Endothelial cell of umbilical vein (primary cell): ENCODE data around the gene GVQW3. TPM values are rescaled to one million over a fixed set of nuclear protein-coding genes. Genes with fewer than 3 reads are reported as not detected.

ENCODE experiments used
- BruUV-seq: library from RNA; stranded (reverse); fragments of 400-500 nt; replicated peaks from 2 replicates; lab custom pipeline; 2021; lab: Mats Ljungman, UMichigan
- CTCF ChIA-PET: fragments of 300-600, 350-600 bp; sonication (Branson Sonifier 250); formaldehyde crosslinking; loops from one replicate; lab custom pipeline; 2021; ENCODE audit warnings: antibody characterized with exemption, inconsistent platforms; lab: Charles Lee
- POLR2A ChIA-PET: fragments of 300-600, 350-600 bp; sonication (Branson Sonifier 250); formaldehyde crosslinking; loops from one replicate; lab custom pipeline; 2021; ENCODE audit warnings: antibody characterized with exemption, inconsistent platforms; lab: Charles Lee
- DNase-seq: peaks from one replicate; pipeline ENCODE4 v3.0.0-alpha.2; 2011; ENCODE audit warnings: low read depth, low spot score
- FAIRE-seq: peaks from 2 replicates; lab custom pipeline; 2011; peaks lifted over from hg19 to GRCh38; lab: Jason Lieb, UNC
- H2AFZ ChIP-seq: 2 replicates; pipeline ENCODE4 v1.6.0; 2012; ENCODE audit warnings: low read depth, low read length, control low read depth, inconsistent platforms
- H3K27ac ChIP-seq: 2 replicates; pipeline ENCODE4 v1.5.1; 2011; ENCODE audit warnings: low read depth, mild to moderate bottlenecking, control low read depth, low read length, moderate library complexity; ENCODE audit not compliant: insufficient read depth
- H3K27me3 ChIP-seq, 2 experiments: 2 replicates each; pipeline versions ENCODE4 v1.6.0 to v1.6.1; 2011; ENCODE audit warnings: low read length in 2 of 2, mixed read lengths in 1 of 2; ENCODE audit not compliant: control insufficient read depth in 2 of 2, insufficient read depth in 2 of 2
- H3K36me3 ChIP-seq, 2 experiments: 2 replicates in 1 of 2; 3 replicates in 1 of 2; pipeline ENCODE4 v1.5.1; 2011; ENCODE audit warnings: low read length in 2 of 2, mild to moderate bottlenecking in 1 of 2, moderate library complexity in 1 of 2; ENCODE audit not compliant: control insufficient read depth in 2 of 2, insufficient read depth in 2 of 2; ENCODE audit errors: extremely low read depth in 1 of 2
- H3K4me1 ChIP-seq: 3 replicates; pipeline ENCODE4 v1.5.1; 2011; ENCODE audit warnings: mild to moderate bottlenecking, low read length; ENCODE audit not compliant: control insufficient read depth, insufficient read depth; ENCODE audit errors: extremely low read depth
- H3K4me2 ChIP-seq: 2 replicates; pipeline ENCODE4 v1.6.1; 2011; ENCODE audit warnings: low read length, control low read depth, mixed read lengths; ENCODE audit not compliant: insufficient read depth
- H3K4me3 ChIP-seq, 3 experiments: fragments of 200-600 bp in 1 of 3; sonication (generic), shearing (Covaris generic) in 1 of 3; replicated peaks in 1 of 3; 2 replicates each; pipeline ENCODE4 v1.5.1; 2011 to 2016; ENCODE audit warnings: control low read depth in 3 of 3, low read length in 3 of 3, mild to moderate bottlenecking in 2 of 3, inconsistent platforms in 1 of 3, low read depth in 1 of 3, moderate library complexity in 1 of 3; ENCODE audit not compliant: insufficient read depth in 1 of 3
- H3K79me2 ChIP-seq: 2 replicates; pipeline ENCODE4 v1.6.0; 2012; ENCODE audit warnings: low read length, inconsistent platforms; ENCODE audit not compliant: control insufficient read depth, insufficient read depth
- H3K9ac ChIP-seq: replicated peaks from 2 replicates; pipeline ENCODE3; 2011; ENCODE audit warnings: low read length, control low read depth; ENCODE audit not compliant: insufficient read depth; ENCODE audit errors: extremely low read depth
- H3K9me1 ChIP-seq: replicated peaks from 3 replicates; pipeline ENCODE4 v1.6.0; 2011; ENCODE audit warnings: mild to moderate bottlenecking, low read length; ENCODE audit not compliant: control insufficient read depth, insufficient read depth; ENCODE audit errors: extremely low read depth
- H3K9me3 ChIP-seq: replicated peaks from 2 replicates; pipeline ENCODE4 v1.5.1; 2012; ENCODE audit warnings: low read length, inconsistent platforms; ENCODE audit not compliant: control insufficient read depth, insufficient read depth
- H4K20me1 ChIP-seq: replicated peaks from 2 replicates; pipeline ENCODE3; 2011; ENCODE audit warnings: mild to moderate bottlenecking, low read length; ENCODE audit not compliant: control insufficient read depth, insufficient read depth; ENCODE audit errors: extremely low read depth
- CTCF ChIP-seq, 2 donors: IDR thresholded peaks; 1 replicate in 1 of 2; 2 replicates in 1 of 2; pipeline ENCODE4 v1.5.1; 2011; ENCODE audit warnings: low read length in 2 of 2, mild to moderate bottlenecking in 2 of 2, moderate library complexity in 2 of 2, control low read depth in 1 of 2, inconsistent platforms in 1 of 2, low read depth in 1 of 2; ENCODE audit not compliant: insufficient read depth in 1 of 2; ENCODE audit errors: extremely low read depth in 1 of 2
- EZH2 ChIP-seq: IDR thresholded peaks from 2 replicates; pipeline ENCODE4 v1.6.1; 2012; ENCODE audit warnings: borderline replicate concordance, low read depth, mild to moderate bottlenecking, moderate library complexity, low read length, inconsistent platforms; ENCODE audit not compliant: severe bottlenecking
- FOS ChIP-seq: IDR thresholded peaks from 2 replicates; pipeline ENCODE4 v1.6.1; 2011; ENCODE audit warnings: mild to moderate bottlenecking, low read length, moderate library complexity, borderline replicate concordance; ENCODE audit not compliant: insufficient read depth
- GATA2 ChIP-seq: IDR thresholded peaks from 2 replicates; pipeline ENCODE4 v1.7.0; 2011; ENCODE audit warnings: low read depth, mild to moderate bottlenecking, moderate library complexity, mixed read lengths, low read length; ENCODE audit not compliant: insufficient read length, insufficient read depth
- JUN ChIP-seq: IDR thresholded peaks from 2 replicates; pipeline ENCODE4 v1.6.1; 2011; ENCODE audit warnings: borderline replicate concordance, low read depth; ENCODE audit not compliant: insufficient read length, insufficient read depth
- MYC ChIP-seq: IDR thresholded peaks from one replicate; pipeline ENCODE4 v1.6.1; 2011; ENCODE audit warnings: mild to moderate bottlenecking, low read depth, low read length
- POLR2A ChIP-seq: IDR thresholded peaks from 2 replicates; pipeline ENCODE4 v1.6.1; 2012; ENCODE audit warnings: low read depth, mild to moderate bottlenecking, control low read depth, low read length
- POLR2AphosphoS5 ChIP-seq: IDR thresholded peaks from 2 replicates; pipeline ENCODE4 v1.6.1; 2012; ENCODE audit warnings: low read depth, mild to moderate bottlenecking, control low read depth, low read length, moderate library complexity; ENCODE audit not compliant: insufficient read depth
- dilution Hi-C: fragments of 300-500 bp; cut with MboI; formaldehyde crosslinking; loops from one replicate; pipeline ENCODE4 v1.15.0; 2019; ENCODE audit warnings: low sequenced_read_pairs; ENCODE audit not compliant: extremely low pct_ligation_motif_present
- intact Hi-C: fragments of 100-400 bp; cut with micrococcal nuclease; formaldehyde crosslinking; loops from one replicate; pipeline ENCODE4 v1.10.0; 2022
- polyA plus RNA-seq, 4 experiments: library from polyadenylated mRNA; depleted of rRNA in 3 of 4; stranded (reverse) in 3 of 4; unstranded in 1 of 4; fragments of >200 nt; gene quantifications; 2 replicates each; pipeline versions ENCODE4 v1.2.1 to v1.2.3, GENCODE V29; 2011 to 2012; ENCODE audit warnings: missing spikeins in 1 of 4
- total RNA-seq: library from RNA; stranded (reverse); gene quantifications from 2 replicates; pipeline ENCODE4 v1.2.3, GENCODE V29; 2021
- TF ChIP-seq, protein P1 (sequence below): IDR thresholded peaks from 2 replicates; pipeline ENCODE4 v1.6.1; 2011; ENCODE audit not compliant: insufficient read depth, insufficient read length

GVQW3 gene
- total and polyA plus RNA-seq, 2 donors (not counting 3 experiments of a cell fraction or from before 2014, with no cell fraction given): 1.0 to 2.8 TPM

DNA sequence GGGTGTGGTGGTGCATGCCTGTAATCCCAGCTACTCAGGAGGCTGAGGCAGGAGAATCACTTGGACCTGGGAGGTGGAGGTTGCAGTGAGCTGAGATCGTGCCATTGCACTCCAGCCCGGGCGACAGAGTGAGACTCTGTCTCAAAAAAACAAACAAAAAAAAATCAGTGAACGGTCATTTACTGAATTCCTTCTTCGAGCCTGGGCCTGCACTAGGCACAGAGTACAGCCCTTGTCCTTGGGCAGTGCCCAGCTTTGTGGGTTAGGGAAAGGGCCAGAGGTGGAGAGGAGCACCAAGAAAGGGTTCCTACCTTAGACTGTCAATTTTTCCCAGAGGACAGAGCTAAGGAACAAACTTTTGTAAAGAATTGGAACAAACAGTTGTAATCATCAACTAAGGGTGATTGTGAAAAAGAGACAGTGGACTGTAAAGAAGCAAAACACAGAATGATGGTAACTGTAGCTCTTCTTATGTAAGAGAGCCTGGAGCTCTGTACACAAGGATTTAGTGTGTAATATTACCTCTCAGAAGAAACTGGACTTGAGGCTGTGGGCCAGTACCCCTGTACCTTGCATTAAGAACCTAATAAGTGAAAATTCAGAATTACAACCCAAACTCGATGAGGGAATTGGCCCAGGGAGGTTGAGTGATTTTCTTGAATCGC lies 10.8 kb downstream of the GVQW3 start:
- Histone ChIP-seq H3K4me1 (no peaks in the 10 kb centered on the region), H2AFZ (no peak overlapping the region), H3K9ac (no peak overlapping the region), H3K9me3 (no peaks in the 10 kb centered on the region), H4K20me1 (no peaks in the 10 kb centered on the region), H3K4me3 (no peak overlapping the region), H3K9me1 (no peaks in the 10 kb centered on the region), H3K79me2 (no peaks in the 10 kb centered on the region), H3K4me2 (no peak overlapping the region), H3K36me3 (no peaks in the 10 kb centered on the region), H3K27ac (no peak overlapping the region), H3K27me3 (peaks cover 0 to 3% of the 10 kb centered on the region in 2 experiments)
- intact Hi-C loops (no loop called here), dilution Hi-C loops (no loop called here)
- no TSS peak for BruUV-seq
- TF ChIP-seq, protein P1, sequence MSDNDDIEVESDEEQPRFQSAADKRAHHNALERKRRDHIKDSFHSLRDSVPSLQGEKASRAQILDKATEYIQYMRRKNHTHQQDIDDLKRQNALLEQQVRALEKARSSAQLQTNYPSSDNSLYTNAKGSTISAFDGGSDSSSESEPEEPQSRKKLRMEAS: no peak
- ChIA-PET POLR2A (no interaction called here), CTCF (interaction anchor here (0.6 kb wide), 1 partner anchor 8 kb away, joined by 3 read pairs; no protein-coding TSS in a partner anchor)
- FAIRE-seq: no peak
- no peak for DNase-seq

DNA sequence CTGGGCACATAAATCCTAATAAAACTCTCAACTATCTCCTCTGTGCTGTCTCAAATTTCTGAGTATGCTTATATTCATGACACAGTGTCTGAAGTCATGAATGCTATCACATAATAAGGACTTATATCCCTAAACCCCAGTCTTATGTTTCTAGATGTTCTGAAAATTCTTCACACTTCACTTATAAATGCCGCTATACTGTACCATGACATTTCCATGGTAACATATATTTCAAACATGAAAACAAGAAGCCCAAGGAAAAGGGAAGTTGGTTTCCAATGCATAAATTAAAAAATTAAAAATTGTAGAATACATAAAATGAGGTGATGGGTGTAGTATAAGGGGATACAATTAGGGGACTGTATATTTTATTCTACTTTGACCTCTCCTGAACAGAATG lies 11.7 kb downstream of the GVQW3 start:
- FAIRE-seq: no peak
- Histone ChIP-seq H3K36me3 (no peaks in the 10 kb centered on the region), H3K27ac (no peak overlapping the region), H3K9me3 (no peaks in the 10 kb centered on the region), H3K4me1 (no peaks in the 10 kb centered on the region), H3K79me2 (no peaks in the 10 kb centered on the region), H3K4me3 (no peak overlapping the region), H3K9ac (no peak overlapping the region), H3K27me3 (peaks cover 0 to 3% of the 10 kb centered on the region in 2 experiments), H2AFZ (no peak overlapping the region), H3K9me1 (no peaks in the 10 kb centered on the region), H4K20me1 (no peaks in the 10 kb centered on the region), H3K4me2 (no peak overlapping the region)
- dilution Hi-C loops: no loop called here
- TF ChIP-seq POLR2A: no peak
- TF ChIP-seq EZH2: no peak
- TF ChIP-seq JUN: no peak
- no peak for TF ChIP-seq MYC
- TF ChIP-seq CTCF (IDR thresholded peaks at IDR 0.05; ENCODE audit: extremely low read depth in 1 of 2, insufficient read depth in 1 of 2, low read depth in 1 of 2, low read length in 2 of 2): no peak
- TF ChIP-seq, protein P1: no peak
- TF ChIP-seq POLR2AphosphoS5: no peak
- TF ChIP-seq GATA2: no peak
- no peak for TF ChIP-seq FOS
- DNase-seq: no peak
- ChIA-PET POLR2A (no interaction called here), CTCF (no interaction called here)
- BruUV-seq: no TSS peak
- intact Hi-C loops: no loop called here
